HG03354 (cell line): ENCODE measurements around the gene CACNA2D4.
"Not testable (repeated sequence)": the region's sequence is repeated elsewhere in the genome, so short reads cannot be mapped to it uniquely, and the experiment has no call there.

ENCODE experiments used
- ATAC-seq: cut with Tn5 transposase; IDR thresholded peaks from one replicate; pipeline ENCODE4 v1.9.1; 2021; ENCODE audit warnings: mild to moderate bottlenecking; ENCODE audit not compliant: unreplicated experiment, poor library complexity, severe bottlenecking

Gene CACNA2D4, protein sequence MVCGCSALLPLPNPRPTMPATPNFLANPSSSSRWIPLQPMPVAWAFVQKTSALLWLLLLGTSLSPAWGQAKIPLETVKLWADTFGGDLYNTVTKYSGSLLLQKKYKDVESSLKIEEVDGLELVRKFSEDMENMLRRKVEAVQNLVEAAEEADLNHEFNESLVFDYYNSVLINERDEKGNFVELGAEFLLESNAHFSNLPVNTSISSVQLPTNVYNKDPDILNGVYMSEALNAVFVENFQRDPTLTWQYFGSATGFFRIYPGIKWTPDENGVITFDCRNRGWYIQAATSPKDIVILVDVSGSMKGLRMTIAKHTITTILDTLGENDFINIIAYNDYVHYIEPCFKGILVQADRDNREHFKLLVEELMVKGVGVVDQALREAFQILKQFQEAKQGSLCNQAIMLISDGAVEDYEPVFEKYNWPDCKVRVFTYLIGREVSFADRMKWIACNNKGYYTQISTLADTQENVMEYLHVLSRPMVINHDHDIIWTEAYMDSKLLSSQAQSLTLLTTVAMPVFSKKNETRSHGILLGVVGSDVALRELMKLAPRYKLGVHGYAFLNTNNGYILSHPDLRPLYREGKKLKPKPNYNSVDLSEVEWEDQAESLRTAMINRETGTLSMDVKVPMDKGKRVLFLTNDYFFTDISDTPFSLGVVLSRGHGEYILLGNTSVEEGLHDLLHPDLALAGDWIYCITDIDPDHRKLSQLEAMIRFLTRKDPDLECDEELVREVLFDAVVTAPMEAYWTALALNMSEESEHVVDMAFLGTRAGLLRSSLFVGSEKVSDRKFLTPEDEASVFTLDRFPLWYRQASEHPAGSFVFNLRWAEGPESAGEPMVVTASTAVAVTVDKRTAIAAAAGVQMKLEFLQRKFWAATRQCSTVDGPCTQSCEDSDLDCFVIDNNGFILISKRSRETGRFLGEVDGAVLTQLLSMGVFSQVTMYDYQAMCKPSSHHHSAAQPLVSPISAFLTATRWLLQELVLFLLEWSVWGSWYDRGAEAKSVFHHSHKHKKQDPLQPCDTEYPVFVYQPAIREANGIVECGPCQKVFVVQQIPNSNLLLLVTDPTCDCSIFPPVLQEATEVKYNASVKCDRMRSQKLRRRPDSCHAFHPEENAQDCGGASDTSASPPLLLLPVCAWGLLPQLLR

DNA sequence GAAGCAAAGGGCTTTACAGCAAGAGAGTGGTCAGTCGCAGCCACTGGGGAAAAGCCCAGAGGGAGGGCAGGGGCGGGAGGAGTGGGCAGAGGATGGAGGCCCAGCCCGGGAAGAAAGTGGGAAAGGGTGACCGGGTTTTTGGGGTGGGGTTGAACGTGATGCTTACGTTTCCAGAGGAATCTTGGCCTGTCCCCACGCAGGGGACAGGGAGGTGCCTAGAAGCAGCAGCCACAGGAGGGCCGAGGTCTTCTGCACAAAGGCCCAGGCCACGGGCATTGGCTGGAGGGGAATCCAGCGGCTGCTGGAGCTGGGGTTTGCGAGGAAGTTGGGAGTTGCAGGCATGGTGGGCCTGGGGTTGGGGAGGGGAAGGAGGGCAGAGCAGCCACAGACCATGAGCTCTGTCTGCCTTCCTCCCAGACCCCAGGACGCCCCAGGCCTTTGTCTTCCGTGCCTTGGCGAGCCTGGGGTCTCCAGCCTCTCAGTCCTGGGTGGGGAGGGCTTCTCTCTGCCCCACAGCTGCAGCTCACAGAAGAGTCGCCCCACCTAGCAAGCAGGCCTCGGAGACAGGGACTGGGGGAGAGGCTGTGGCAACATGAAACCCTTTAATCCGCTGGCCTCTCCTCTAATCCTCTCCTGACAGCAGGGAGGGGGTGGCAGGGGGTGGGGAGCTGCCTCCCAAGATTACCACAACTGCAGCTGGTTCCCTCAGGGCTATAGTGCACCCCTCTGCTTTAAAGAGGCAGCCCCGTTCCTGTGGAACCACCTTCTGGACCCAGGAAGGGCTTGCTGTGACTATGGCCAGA is at the start of gene CACNA2D4:
TSS of gene CACNA2D4 (minus strand) at position 572 of the 803 bp plus-strand sequence. CDS start at position 393, 179 bp downstream.
- no peak for ATAC-seq

DNA sequence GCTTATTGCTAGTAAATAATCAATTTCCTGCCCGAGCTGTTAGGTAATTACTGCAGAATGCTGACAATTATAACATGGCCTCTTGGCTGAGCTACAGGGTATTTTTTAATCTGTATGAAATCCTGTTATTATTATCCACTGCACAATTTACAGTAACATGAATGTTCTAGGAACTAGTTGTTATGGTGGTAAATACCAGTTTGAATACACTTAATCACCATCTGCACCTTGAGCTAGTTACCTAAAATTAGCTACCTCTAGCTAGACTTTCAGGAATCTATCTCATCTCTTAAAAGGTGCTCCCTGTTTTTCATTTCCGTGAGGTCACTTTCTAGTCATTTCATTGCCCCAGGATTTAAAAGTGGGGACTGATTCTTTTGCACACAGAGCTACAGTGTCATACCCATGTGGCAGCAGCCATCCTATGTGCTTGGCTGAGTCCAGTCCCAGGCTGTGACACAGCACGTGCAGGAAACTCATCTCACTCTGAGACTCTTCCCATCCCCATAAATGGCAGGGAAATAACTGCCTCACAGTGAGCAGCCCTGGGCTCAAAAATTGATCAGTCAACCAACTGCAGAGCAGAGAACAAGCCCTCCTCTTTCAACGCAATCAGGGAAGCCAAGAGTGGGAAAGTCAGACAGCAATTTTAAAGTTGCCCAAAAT is 48.2 kb upstream of the CACNA2D4 start:
- ATAC-seq: no peak

DNA sequence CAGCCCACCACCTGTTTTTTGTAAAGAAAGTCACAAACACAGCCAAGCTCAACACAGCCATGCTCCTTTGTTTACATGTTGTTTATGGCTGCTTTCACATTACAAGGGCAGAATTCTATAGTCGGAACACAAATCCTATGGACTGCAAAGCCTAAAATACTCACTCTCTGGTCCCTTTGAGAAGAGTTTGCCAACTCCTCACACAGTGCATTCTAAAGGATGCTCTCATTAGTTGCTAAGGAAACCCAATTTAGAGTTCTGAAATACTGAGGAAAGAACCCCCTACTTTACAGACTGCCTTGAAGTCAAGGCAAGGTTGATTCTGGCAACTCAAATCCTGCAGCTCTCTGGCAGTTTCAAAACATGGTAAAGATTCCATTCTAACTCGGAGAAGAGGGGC is 47.5 kb upstream of the CACNA2D4 start:
- ATAC-seq: no peak

DNA sequence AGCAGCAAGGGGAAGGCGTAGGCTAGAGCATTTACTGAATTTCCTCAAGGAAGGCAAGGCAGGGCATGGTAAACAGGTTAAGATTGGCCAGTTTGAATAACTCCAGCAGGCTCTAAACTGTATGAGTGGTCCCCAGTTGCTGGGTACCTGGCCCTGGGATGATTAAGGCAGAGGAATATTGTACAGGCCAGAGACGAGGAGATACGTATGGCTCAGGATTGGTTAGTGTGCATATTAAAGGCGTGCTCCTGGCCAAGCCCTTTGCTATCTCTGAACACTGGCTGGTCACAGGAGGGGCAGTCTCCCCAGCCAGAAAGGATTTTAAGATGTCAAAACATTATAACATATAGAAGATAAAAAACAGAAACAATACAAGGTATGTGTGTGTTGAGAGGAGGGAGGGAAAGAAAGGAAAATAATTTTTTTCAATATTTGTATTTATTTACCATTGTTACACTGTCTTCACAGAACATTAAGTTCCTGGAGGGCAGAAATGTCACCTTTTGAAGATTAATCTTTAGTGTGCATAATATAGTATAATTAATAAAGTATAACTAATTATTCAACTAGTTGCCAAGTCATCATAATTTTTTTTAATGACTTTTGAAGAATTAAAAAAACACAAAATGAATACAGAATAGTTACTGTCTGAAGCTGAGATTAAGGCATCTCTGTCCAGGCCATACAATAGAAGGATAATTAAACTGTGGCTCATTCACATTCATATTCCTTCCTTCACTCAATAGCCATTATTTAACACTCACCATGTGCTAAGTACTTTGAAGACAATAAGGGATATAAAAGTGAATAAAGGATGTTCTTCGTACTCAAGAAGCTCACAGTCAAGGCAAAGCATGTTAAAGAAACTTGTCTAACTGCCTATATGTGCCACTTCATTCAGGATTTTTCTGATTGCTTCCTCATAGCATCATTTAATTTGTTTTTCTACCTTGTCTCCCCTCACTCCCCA is 43.9 kb upstream of the CACNA2D4 start:
- ATAC-seq: no peak

DNA sequence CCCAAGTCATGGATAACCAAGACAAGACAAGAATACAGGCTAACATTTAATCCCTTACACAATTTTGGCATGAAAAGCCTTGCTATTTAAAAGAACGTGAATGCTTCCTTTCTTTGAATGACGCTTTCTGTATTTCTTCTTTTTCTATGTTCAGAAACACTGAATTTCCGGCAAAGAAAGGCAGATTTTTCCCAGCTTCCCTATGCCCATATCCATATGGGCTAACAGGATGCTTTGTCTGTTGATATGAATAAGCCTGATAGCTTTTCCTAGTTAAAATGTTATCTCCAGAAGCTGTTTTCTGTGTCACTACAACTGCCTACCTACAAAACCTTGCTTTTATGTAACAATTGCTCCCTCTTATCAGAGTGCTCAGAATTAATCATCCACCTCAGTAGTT is 38.3 kb upstream of the CACNA2D4 start:
- no peak for ATAC-seq

DNA sequence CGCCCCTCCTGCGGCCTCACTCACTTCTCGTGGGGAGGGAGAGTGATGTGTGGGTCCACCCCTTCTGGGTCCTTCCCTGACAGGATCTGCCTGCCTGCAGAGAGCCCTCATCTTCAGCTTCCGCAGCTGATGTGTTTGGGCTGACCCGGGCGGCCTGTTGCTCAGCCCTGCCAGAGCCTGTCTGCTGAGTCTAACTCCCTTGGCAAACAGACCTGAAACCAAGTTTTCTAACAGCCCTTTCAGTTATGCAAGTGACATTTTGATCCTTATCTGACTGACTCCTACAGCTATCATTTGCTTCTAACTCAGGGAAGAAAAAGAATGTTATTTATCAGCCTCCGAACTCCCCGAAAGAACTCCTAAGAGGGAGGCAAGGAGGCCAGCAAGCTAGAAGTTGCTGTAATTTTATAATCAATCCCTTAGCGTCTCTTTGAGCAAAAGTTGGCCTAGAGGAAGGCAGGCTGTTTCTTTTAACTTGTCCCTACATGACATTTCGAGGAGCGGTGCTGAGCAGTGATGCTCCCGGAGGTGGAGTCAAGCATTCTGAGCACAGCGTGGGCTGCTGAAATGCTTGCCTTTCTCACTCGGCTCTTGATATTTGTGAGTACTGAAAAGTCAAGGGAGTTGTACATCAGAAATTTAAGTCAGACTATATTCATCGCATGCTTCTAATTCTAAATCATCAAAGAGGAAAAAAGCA is 31.5 kb upstream of the CACNA2D4 start:
- ATAC-seq: no peak

DNA sequence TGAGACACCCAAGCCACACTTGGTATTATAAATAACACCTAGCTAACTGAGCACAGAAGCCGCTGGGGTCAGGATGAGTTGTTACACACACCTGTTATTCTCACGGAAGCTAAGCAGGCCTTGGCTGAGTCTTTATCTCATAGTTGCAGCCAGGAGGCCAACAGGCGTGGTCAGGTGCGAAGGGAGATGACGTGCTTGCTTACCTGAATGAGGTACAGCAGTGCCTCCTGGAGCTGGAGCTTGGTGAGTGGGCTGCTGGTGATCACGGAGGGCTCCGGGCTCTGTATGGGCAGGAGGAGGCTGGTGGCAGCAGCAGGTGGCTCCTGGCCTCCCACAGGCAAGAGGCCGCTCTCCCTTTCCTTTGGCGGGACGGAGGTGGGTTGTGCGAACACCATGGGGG is 30.4 kb upstream of the CACNA2D4 start:
- no peak for ATAC-seq

DNA sequence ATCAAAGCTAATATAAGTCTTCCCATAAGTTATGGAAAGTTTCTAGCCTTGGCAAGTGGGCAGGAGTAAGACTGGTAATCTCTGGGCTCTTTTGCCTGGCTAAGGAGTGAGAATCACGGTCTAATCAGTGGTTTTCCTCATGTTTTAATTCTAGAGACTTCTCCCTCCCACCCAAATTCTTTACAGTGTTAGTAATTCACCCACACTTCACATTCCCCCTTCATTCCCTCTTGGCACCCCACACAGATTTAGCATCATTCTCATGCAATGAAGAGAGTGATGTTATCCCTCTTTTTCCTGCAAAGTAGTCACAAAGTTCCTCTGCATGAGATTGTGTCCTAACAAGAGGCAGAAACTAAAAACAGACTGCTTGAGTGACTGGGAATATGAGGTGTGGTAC is 28.6 kb upstream of the CACNA2D4 start:
- no peak for ATAC-seq

DNA sequence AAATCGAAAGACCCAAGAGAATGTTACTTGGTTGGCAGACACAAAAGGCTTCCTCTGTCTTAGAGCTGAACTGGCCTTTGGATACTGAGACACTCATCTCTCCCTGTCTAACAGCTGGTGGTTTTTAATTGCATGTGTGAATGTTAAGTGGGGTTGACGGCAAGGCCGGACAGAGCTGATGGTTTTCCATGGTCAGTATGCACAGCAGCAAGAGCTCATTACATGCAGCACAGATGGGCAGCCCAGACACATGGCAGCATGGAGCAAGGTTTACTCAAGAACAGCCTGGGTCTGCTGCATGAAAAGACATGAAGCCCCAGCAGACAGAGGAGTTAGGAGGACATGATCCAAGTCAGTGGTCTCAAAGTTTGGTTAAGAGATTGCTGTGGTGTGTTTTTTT is 27.8 kb upstream of the CACNA2D4 start:
- no peak for ATAC-seq

DNA sequence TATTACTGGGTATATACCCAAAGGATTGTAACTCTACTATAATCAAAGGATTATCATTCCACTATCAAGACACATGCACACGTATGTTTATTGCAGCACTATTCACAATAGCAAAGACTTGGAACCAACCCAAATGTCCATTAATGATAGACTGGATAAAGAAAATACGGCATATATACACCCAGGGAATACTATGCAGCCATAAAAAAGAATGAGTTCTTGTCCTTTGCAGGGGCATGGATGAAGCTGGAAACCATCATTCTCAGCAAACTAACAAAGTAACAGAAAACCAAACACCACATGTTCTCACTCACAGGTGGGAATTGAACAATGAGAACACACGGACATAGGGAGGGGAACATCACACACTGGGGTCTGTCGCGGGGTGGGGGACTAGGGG is 27.1 kb upstream of the CACNA2D4 start:
- not testable (repeated sequence) for ATAC-seq

DNA sequence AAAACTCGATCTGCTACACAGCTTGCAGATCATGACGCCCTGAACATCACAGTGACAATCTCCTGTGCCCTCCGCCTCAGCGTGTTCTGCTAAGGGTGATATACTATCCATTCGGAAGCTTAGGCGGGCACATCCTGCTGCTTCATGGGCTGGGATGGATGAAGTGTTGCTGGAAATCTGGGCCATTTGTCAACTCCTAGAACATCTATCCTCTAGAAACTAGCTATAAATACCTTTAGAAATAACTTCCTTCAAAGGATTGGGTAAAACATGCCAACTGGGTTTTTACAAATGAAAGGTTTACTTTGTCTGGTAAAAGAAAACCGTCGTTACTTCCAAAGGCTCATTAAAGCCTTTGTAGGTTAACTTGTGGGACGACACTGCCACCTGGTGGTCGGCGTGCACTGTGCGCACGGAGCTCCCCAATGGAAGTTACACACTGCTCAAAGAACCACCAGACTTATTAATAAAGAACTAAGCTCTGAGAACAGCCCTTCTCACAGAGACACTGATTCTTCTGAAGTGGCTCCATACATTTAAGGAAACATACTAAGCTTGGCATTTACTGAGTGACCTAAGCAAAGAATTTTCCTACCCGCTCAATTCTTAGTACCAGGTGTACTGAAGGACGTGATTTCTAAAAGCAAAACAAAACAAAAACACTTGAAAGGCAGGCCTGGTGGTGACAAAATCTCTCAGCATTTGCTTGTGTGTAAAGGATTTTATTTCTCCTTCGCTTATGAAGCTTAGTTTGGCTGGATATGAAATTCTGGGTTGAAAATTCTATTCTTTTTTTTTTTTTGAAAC is 21.6 kb upstream of the CACNA2D4 start:
- peak; percentile 58 for ATAC-seq

DNA sequence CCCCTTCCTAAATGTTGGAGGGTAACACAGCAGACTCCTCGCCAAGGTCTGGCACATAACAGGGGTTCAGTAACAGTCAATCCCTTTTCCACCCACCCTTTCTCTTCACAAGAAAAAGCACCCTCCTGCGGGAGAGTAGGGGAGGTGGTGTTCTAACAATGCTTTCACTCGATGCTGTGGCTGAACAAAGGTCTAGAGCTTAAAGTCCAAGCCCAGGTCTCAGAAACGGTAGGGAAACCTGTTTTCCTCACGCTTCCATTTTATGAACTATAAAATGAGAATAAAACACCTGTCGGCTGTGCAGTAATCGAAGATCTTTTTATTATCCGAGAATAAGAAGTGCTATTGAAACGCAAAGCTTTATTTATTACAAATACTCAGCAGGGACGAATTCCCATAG is 20.9 kb upstream of the CACNA2D4 start:
- no peak for ATAC-seq

DNA sequence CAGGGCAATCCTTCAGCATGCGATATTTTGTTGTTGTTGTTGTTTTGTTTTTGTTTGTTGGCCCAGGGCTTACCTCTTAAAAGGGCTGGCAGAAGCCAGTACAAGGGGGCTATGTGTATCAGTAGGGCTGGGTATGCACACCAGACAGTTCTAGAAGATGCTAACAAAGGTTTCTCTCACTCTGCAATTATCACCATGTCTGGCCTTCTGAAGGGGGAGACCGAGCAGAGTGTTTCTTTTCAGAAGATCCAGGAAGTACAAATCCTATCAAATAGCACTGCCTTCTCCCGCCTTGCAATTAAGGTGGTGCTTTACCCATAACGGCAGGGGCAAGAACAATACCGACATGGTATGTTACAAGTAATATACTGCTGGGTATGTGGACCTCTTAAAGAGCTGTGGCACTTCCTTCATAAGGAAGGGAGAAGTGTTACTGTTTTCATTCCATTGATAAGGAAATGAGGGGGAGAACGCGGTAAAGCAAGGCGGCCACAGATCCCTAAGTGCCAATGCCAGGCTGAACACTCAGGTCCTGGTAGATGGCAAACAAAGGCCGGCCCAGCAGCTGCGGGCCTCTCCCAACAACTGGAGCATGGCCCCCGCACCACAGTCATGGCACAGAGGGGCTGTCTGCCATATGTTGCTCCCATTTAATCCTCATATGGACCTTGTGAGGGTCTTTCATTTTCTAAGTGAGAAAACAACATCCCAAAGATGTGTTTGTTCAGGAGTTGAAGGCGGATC is 19.2 kb upstream of the CACNA2D4 start:
- no peak for ATAC-seq

DNA sequence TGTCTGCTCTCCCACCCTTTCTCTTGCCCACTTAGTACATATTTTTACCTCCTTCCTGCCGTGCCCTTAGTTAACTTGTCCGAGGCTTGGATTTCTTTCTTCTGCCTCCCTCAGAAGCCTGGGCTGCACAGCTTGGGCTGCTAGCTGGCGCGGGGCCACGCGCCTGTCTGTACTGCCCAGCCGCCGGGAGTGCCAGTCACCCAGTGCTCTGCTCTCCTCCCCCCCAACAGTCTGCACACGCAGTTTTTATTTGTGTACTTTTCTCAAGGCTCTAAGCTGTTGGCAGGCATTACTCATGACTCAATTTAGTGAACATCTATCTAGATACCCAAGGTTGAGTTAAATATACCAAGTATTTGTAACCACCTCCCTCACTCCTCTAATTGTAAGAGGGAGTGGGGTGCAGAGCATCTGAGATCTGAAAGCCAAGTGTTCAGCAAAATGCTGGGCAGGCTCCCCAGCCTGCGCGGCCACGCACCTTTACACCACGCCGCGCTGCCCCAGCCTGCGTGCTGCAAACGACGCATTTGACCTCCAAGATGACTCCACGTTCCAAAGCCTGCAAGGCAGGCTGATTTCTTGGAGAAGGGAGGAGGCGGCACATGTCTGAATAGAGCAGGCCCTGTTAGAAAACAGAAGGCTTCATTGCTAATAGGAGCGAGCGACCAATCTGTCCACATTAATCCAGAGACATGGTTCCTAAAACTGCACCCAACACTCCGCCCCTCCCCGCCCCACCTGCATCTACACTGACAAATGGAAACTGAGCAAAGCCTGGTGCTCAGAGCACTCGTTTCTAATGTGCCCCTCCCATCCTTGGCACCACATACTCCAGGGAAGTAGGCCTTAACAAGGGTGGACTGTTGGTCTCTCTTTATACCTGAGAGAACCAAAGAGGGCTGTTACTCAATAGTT is 18.2 kb upstream of the CACNA2D4 start:
- ATAC-seq: no peak
